HG02943 (cell line): ENCODE measurements around the gene SOX6.

Source experiments
- ATAC-seq: cut with Tn5 transposase; IDR thresholded peaks from one replicate; pipeline ENCODE4 v1.9.1; 2021; ENCODE audit warnings: mild to moderate bottlenecking, low read depth, moderate library complexity; ENCODE audit not compliant: unreplicated experiment

The SOX6 gene

DNA sequence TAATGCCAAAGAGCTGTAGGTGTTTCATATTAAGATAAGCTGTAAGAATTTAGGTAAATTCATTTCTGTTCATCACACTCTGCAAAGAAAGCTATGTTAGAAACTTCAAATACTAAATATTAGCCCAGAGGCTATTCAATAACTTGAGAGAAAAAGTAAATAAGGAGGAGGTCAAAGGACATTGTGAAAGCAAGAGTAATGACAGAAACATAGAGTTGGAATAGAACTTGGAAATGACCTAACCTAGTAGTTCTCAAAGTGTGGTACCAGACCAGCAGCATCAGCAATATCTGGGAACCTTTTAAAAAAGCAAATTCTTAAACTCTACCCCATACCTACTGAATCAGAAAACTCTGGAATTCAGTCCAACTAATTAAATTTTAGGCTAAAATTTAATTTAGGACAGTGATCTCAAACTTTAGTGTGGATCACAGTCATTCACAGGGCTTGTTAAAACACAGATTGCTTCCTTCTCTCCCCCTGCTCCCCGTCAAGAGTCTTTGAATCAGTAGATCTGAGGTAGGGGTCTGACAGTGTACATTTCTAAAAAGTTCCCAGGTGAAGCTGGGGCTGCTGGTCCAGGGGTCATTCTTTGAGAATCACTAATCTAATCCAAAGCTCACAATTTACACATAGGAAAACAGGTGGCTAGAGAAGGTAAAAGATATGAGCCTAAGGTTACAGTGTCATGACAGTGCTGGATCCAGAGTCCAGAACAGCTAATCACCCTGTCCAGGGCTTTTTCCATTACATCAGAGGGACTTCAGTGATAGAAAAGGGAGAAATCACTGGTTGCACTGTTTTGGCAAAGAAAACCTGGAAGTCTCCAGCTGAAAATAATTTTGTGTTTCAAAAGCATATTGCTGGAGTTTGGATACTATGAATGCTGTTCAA lies 241.1 kb downstream of the SOX6 start:
- no peak for ATAC-seq

DNA sequence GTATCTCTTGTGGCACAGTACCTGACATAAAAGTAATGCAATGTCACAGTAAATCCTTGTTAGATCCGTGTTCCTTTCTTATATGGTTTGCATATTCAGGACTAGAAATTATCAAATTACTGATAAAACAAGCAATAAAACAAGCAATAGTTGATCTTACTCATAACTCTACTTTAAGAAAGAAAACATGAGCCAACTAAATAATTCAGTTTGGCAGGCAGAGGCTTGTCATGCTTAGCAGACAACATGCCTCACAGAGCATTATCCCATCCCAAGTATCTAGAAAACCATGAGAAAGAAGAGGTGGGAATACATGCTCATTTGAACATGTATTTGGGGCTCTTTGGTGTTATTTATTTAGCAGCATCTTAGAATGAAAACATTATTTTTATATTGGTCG lies 241.9 kb downstream of the SOX6 start:
- no peak for ATAC-seq

DNA sequence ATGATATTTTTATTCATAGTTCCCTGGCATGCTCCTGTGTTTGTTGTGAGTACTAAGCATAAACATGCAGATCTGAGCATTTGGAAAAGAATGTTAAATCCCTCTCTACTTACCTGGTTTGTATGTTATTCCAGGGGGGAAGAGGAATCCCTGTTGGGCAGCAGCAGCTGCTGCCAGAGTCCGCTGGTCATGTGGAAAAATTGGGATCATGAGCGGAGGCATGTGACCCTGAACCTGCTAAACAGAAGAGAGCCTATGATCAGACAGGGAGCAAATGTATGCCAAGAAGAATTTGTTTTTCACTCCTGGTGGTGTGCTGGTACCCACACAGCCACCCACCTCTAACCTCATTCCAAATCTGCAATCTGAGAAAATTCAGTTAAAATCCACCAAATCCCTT lies 244.7 kb downstream of the SOX6 start:
- ATAC-seq: no peak

DNA sequence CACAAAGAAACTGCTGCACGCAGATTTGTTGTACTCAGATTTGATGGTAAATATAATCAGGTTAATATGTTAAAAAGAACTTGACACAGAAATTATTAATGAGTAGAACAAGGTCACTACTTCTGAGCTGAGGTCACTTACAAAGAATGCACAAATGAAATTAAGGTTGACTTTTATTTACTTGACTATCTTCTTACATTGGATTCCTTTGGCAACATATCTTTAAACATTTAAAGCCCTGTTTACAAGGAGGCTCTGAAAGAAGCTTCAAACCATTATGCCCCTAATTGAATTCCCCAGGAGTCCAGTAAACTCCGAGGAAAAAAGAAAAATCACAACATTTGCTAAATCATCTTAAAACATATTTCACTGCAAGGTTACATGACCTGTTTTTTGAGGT lies 245.5 kb downstream of the SOX6 start:
- no peak for ATAC-seq

DNA sequence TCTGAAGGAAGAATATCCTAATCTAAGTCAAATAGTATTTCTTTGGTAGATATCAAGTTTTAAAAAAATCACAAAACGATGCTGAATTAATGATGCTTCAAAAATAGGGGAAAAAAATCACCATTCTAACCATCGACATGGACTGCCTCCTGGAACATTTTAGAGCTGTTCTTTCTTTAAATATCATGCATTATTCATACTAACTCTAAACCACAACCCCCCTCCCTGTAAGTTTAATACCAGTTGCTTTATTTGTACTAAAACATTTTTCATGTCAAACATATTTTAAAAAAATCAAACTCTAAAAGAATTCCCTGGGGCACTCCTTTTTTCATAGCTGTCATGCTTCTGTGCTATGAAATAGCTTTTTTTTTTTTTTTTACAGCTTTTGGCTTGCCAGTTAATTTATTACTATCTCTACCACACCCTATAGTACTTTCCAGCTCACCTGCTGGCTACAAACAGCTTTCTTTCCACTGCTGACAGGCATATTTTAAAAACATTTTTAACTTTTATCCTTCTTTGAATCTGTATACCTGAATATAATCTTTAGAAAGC lies 256.9 kb downstream of the SOX6 start:
- ATAC-seq: no peak

DNA sequence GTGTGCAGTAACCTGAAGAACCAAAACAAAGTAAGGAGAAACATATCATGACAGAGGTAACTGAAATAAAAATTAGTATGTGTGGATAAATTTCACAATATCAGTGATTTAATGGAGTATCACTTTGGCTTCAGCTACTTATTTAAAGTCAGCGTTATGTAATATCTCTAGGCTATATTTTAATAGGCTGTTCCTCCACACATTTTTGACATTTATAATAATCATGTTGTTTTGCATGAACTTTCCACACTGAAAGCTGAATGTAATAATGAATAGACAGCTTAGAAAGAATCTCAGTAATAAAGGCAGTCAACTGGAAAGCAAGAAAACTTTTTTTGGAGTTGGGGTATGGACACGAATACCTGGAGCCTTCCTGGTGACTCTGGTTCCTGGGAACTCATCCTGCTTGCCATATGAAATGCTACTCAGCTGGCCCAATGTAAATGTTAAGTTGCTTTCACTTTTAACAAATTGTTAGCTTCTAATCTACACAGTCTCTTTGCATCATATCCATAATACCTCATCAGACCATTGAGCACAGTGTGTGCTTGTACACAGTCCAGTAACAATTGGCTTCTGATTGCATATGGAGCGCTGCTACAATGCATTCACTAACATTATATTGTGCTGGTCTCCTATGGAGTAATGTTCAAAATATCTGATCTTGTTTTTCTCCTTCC lies 257.7 kb downstream of the SOX6 start:
- ATAC-seq: no peak

DNA sequence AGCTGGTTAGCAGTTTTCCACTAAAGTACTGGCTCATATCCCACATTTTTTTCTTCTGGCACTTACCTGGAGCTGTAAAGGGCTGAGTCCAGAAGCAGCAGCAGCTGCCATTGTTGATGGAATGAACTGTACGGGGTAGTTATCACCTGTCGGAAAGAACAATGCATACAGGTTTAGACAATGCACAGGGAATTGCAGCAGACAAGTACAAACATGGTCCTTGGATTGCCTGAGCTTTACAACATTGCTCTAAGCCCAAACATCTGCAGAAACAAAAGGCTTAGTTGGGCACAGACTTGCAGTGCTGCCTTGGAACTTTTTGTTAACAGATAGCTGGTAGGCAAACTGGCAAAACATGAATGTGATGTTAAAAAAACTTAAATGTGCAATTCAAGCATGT lies 258.8 kb downstream of the SOX6 start:
- ATAC-seq: no peak

DNA sequence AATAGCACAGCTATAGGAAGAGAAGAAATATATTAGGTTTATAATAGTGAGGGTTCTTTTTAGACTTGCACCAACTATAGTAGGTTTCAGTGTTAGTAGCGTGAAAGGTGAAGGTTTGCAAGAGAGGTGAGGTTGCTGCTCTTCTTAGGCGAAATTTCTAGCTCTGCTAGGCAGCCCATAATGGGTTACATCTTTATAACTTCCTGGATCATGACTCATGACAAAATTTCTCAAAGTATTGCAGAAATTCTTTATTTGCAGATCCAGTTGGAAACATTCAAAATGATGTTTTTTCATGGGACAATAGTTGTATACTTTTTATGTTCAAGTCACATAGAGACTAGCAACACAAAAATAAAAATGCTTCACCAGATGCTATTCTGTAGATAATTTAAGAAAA lies 260.0 kb downstream of the SOX6 start:
- ATAC-seq: no peak

DNA sequence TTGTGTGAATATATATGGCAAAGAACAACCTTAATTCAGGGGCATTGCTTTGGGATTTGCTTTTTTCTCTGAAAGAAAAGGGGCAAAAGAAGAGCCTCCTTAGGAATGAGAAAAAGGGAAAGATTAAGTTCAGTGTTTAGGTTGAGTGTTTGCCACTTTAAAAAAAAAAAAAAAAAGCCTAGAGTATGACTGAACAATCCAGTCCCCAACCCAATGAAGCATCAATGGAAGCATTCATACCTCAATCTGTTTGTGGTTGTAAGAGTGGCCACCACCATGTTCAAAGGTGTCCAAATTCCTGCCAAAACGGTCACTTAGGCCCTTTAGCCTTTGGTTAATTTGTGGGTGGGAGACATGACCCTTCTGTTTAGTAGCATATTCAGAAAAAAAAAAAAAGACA lies 260.6 kb downstream of the SOX6 start:
- no peak for ATAC-seq

DNA sequence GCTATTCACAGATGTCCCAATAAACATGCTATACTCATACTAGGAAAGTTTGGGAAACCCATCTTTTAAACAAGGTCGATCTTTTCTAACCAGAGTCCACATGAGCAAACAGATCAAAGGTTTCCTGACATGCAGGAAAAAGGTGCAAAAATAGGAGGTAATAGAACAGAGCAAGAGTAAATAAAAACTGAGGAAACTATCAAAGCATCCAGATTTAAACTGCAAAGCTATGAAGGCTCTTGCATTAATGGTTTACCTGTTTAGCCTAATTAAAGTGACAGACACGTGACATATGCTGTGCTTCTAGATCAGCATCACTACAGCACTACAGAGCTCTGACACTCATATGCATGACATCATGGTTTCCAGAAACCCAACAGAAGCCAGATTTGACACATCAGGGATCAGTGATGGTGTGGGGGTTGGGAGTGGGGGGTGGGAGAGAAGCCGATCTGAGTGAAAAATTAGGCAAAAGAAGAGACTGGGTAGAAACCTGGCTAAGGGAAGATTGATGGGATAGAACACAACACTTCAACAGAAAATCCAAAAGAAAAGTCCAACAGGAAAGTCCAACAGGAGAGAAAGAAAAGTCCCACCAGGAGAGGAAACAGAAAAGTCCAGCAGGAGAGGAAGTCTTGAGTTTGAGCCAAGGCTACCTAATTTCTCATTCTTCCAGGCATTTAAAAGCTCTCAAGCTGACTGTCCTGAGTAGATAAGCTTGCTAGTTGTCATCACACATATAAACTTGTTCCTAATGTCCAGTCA lies 262.3 kb downstream of the SOX6 start:
- ATAC-seq: no peak

DNA sequence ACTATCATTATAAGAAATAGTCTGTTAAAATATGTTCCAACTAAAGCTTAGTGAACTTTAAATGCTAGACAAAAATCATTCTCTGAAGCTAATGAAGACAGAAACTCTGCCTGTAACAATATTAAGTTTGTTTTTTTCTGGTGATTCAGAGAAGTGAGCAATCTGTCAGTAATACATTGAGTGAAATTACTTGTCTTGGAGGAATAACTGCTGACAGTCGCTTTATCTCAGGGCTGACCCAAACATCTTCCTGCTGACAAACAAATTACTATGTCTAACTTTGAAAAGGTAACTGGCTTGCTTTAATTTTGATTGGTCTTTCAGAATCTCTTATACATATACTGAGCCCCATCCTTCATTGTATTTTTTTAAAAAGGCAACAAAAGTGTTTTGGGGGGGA lies 264.5 kb downstream of the SOX6 start:
- ATAC-seq: no peak

DNA sequence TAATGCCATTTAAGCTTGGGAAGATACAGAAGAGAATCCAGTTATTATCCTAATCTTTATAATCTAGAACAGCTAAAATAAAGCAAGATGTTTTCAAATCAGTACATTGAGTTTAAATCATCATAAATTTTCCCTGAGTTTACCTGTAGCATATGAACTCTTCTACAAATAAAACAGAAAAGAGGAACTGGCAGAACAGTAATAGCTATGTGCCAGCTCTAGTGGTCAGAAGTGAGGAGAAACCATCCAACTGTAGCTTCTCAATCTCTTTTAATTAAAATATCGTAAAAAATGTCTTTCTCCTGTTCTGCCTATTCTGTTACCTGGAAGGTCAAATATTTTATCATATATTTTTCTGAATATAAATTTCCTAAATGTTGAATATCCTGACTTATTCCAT lies 266.9 kb downstream of the SOX6 start:
- no peak for ATAC-seq

DNA sequence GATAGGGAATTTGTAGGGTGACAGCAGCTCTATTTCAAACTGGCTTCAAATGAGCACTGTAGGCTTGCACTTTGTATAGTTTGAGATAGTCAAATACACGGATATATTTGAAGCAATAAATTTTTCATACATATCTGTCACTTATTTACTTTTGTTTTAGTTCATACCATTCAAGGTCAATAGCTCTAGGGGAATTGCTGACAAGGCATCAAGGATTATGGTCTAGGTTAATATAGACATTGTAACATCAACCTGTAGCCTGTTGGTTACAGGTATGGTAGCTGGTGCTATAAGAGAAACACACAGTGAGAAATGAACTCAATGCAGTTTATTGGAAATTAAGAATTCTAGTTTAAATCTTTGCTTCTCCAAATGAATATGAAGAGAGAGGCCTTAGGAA lies 267.6 kb downstream of the SOX6 start:
- no peak for ATAC-seq

DNA sequence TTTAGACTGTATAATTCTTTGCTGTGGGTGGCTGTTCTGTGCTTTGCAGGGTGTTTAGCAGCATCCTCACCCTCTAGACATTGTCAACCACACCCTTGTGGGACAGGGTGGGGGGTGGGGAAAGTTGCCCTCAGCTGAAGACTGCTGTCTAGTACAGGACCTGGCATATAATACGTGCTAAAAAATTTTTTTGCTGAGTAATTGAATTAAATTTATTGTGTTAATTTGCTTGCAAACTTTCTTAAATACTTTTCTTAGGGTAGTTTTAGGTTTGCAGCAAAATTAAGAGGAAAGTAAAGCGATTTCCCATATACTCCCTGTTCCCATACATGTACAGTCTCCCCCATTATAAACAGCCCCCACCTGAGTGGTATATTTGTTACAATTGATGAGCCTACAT lies 268.5 kb downstream of the SOX6 start:
- no peak for ATAC-seq

DNA sequence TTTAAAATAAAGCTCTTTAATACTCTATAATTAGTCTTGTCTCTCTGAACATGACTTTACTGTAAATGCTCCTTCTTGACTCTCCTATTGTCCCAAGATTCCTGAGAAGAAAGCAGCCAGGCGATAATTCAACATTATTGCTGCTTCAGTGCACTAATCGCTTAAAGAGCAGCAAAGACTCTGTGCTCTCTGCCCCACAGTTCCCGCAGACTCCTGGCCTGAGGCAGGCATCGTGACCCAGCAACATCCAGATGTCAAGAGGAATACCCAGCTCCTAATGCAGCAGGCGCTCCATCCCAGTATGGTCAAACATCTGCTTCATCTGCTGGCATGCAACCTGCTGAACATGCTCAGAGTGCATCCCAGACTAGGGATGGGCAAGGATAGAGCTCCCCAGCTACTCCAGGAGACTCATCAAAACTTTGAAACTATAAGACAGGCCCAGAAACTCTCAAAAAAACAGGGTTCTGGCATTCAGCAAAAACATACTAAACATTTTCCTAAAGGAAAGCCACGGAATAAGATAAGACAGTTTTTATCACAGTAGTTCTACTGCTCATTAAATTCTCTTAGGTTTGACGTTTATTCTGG lies 270.0 kb downstream of the SOX6 start:
- ATAC-seq: no peak

DNA sequence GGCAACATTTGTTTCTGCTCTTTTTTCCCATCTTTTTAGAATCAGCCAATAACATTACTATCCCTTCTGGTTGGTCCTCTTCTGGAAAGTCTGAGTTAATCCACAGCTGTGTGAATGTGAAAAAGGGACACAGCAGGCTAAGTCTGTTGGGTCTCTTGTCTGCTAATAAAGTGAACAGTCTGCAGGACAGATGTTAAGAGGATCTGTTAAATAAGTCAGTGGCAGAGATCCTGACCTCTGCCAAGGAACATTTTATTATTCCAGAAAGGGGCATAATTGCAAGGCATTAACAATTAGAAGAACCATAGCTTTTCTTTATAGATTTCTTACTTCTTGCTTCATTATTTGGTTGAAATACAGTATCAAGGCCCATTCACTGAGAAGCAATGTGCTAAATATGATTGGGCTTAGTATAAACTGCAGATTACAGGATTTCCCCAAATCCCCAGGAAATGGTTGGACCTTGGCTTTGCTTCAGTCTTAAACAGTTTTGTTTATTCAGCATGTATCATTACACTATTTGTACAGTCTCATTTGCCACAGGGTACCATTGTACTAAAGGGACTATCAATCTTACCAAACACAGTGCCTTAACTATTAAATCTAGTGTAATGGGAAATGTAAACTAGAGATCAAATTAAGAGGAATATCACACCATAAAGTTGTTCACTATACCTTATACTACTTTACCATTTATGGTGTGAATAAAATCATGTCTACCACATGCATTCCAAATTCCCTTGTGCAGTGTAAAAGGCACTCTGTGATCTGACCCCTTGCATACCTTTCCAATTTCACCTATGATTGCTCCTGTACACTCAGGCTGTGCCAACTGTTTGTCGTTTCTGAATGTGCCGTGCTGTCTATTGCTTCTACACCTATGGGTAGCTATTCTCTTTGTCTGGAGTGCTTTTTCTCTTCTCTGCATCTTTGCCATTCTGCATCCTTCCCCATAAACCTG lies 274.0 kb downstream of the SOX6 start:
- no peak for ATAC-seq

DNA sequence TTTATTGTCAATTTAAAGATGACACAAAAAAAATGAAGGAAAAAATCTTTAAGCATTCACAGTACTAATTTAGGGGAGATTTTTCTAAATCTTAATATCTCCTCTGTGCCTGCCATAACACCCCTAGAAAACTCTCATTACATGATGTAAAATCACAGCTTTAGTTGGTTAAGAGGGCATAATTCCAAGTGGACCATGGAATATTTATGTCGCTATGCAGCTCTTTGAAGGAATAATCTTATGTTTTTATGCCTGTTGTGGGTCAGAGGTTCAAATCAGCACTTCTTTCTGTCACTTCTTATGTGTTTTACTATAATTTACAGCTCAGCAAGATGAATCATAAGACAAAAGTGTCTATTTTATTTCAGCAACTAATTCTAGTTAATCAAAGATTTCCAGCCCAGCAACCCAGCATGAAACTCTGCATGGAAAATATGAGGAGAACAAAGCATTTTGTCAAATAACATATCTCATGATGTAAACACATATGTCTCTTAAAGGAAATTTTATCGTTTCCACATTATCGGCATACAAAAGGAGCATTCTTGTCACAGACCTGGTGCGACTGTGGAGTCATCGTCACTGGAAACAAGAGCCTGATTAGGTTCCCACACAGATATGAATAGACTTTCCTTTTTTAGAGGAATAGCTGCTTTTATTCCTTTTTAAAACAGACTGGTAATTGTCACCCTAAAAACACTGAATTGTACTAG lies 274.8 kb downstream of the SOX6 start:
- ATAC-seq: no peak

DNA sequence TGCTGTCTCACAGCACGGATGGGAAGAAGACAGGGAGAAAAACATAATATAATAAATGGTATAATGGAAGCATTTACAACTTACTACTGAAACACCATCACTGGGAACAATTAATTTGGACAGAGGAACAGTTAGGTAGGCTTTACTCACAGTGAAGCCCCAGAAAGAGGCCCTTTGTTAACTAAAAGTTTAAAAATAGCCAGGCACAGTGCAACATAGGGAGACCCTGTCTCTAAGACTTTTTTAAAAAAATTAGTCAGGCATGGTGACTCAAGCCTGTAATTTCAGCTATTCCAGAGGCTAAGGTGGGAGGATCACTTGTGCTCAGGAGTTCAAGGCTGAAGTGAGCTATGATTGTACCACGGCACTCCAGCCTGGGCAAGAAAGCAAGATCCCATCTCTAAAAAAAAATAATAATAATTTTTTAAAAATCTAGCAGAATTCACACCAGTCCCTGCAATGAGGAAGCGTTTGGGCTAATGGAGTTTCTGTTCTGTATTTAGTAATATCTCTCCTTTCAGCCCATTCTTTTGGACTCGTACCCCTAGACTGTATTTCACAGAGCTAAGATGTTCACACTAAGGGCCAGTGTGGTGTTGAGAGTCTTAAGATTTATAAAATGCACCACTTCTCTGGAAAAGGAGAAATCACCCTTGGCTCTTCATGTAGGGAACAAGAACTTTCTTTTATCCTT lies 275.5 kb downstream of the SOX6 start:
- ATAC-seq: no peak
